IMR-90 (cell line): Measurements from ENCODE around the gene KCNQ2.

ENCODE experiments used
- CHD1 ChIP-seq: IDR thresholded peaks from 2 replicates; pipeline ENCODE4 v1.6.1; 2012; ENCODE audit warnings: low read depth, low read length, improper control_type of control experiment
- CTCF ChIP-seq: conservative IDR thresholded peaks from 2 replicates; pipeline ENCODE4 v1.5.1; 2012; ENCODE audit warnings: mild to moderate bottlenecking, low read depth, low read length, improper control_type of control experiment
- FOS ChIP-seq: fragments of 150-350 bp; IDR thresholded peaks from 2 replicates; pipeline ENCODE4 v1.6.1; 2016; ENCODE audit warnings: low read depth, low read length
- POLR2A ChIP-seq: IDR thresholded peaks from 2 replicates; pipeline ENCODE4 v1.6.1; 2012; ENCODE audit warnings: mild to moderate bottlenecking, low read depth, low read length
- RAD21 ChIP-seq: IDR thresholded peaks from 2 replicates; pipeline ENCODE4 v1.6.1; 2012; ENCODE audit warnings: low read length, improper control_type of control experiment

DNA sequence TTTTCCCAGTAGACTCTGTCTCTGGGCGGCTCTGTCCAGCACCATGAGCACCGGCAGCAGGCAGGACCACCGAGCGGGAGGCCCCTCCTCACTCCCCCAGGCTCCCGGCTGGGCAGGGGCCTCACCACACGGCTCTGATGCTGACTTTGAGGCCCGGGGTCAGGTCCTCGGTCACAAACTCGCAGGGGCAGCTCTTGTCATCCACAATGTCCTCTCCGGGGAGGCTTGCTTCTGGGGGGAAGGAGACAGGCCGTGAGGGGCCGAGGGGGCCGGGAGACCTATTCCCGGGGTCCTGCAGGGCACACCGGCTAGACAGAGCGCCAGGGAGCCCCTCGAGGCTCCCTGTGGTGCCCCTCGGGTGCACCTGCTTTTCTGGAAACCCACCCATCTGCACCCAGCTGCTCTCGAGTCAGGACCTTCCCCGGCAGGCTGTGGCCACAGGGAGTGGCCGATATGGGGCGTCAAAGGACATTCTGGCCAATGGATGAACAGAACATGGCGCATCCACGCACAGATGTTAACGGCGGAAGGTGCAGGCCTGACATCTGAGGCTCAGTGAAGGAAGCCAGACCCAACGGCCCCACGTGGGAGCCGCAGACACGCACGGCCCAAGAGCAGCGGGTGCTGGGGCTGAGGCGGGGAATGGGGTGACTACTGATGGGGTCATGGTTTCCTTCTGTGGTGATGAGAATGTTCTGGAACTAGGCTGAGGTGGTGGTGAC, 58.3 kb downstream of the KCNQ2 start:
- TF ChIP-seq CTCF (no peak), RAD21 (no peak), FOS (no peak), CHD1 (no peak), POLR2A (no peak)
